ENCODE results near the gene RTL10.
A peak's percentile ranks its signal among the peaks of the same experiment; 100 is the strongest.

The RTL10 gene, protein sequence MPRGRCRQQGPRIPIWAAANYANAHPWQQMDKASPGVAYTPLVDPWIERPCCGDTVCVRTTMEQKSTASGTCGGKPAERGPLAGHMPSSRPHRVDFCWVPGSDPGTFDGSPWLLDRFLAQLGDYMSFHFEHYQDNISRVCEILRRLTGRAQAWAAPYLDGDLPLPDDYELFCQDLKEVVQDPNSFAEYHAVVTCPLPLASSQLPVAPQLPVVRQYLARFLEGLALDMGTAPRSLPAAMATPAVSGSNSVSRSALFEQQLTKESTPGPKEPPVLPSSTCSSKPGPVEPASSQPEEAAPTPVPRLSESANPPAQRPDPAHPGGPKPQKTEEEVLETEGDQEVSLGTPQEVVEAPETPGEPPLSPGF

DNA sequence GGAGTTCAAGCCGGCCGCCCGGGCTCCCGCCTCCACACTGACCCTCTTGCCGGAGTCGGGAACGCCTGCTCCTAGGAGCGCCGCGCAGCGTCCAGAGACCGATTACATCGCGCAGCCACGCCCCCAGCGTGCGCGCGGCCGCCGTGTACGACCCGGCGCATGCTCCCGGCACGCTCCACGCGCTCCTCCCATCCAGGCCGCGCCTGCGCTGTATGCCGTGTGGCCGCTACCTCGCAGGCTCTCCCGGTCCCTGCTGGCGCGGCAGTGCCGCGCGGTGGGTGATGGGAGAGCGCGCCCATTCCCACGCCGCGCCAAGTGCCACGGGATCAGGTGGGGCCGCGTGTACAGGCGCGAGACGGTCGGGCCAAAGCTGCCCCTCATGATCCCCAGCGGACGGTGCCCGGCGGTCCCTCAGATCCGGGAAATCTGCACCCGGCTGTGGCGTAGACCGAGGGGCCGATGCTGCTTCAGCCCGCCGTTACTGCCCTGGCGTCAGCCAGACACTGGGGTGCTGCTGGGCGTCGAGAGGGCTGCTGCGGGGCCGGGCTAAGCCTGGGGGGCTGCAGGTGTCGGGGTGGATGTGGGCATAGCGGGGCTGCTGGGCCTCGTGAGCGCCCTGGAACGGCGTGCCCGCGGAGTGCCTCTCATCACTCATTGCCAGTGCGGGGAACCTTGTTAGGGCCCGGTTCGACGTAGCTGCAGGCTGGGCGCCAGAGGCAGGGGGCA is at the start of gene RTL10, which contains the start of gene GNB1L:
RTL10 (minus strand) TSS at position 97 of the 726 bp plus-strand sequence. CDS start 2,613 bp downstream, outside the sequence.
GNB1L (minus strand) TSS at position 97 of the 726 bp plus-strand sequence. CDS start 33,519 bp downstream, outside the sequence.
- DNase-seq: peak; percentile 54

DNA sequence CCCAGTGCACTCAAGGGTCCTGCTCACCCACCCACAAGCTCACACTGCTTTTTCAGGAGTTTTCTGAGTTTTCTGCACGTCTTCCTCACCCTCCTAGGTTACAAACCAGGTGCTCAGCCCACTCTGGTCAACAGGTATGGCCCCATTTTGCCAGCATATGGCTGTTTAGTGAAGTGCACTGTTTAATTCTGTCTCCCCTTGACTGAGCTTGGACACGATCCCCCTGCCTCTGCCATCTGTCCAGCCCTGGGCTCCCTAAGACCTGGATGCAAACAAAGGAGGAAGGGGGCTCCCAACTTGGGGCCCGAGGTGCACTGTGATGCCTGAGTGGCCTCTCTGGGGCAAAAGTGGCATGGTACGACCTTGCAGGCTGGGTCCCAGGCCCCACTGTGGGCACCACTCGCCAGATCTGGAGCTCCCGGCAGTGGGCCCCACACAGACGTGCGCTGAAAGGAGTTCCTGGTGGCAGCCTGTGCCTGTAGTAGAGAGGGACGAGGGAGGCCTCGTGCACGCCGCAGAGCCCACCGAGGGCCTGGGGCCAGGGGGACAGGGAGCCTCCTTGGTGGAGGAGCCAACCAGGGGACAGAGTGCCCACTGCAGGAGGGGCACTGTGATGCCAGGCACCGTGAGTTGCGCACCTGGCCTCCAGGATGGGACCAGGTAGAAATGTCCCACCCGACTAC is 49.6 kb upstream of the RTL10 start:
- no peak for DNase-seq

DNA sequence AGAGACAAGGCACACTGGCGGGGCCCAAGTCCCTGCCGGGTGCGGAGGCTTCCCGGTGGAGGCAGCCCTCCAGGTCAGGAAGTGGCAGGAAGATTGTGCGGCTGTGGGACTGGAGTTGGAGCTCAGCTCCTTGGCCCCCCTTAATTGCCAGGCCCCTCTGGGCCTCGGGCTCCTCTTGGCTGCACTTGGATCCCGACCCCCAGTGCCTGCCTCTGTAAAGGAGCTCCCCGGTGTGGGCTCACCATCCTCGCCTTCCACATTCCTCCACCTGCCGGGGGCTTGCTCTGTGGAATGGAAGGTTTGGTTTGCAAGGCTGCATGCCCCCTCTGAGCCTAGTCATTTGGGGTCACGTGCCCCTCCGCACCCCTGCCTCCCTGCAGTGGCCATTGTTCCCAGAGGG is 48.8 kb upstream of the RTL10 start:
- DNase-seq: no peak

DNA sequence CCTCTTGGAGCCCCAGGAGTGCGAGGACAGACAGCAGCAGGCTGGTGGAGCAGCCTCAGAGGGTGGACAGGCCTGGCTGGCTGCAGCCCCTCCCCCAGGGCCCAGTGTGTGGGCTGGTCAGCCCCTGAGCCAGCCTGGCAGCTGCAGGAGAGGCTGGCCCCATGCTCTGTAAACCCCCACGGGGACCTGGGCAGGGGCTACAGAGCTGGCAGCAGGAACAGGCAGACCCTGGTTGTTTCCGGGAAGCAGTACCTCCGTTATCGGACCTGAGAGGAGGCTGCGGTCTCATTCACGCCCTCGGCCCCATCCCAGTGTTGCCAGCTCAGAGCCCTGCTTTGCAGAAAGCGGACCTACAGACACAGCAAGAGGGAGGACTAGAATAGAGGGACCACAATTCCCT is 48.4 kb upstream of the RTL10 start:
- DNase-seq: no peak

DNA sequence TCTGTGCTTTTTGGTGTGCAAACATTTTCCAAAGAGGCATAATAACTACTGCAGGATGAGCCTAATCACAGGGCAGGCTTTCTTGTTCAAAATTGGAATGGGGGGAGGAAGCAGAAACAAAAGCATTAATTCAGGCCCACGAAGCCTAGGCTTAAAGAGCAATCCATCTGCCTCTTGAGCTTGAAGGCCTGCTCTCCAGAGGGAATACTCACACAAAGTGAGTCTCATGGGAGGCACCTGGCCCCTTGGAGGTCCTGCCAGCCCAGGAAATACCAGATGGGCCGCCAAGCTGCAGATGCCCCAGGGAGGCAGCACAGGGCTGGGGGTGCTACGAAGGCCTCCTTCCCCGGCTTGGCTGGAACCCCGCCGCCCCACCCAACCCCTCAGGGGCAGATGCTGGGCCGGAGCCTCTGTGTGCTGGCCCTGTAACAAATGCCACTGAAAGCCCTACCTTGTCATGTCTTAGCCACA is 47.6 kb upstream of the RTL10 start:
- no peak for DNase-seq

DNA sequence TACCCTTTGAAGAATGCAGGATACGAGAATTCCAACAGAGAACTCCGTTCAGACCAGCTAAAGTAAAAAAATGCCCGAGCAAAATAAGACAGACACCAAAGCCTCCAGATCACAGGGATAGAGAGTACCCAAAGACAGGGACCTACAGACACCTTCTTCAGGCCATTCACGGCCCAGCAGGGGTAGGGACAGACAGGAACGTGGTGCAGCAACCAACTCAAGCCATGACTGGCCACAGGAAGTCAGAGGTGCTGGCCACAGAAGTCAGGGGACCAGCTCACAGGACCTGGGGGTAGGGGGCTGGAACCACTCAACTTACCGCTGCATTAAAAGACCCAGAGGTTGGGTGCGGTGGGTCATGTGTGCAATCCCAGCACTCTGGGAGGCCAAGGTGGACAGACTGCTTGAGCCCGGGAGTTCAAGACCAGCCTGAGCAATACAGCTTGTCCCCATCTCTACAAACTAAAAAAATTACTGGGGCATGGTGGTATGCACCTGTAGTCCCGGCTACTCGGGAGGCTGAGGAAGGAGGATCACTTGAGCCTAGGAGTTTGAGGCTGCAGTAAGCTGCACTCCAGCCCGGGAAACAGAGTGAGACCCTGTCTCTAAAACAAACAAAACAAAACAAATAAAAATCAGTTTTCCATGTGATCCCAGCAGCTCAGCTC is 47.0 kb upstream of the RTL10 start:
- DNase-seq: no peak

DNA sequence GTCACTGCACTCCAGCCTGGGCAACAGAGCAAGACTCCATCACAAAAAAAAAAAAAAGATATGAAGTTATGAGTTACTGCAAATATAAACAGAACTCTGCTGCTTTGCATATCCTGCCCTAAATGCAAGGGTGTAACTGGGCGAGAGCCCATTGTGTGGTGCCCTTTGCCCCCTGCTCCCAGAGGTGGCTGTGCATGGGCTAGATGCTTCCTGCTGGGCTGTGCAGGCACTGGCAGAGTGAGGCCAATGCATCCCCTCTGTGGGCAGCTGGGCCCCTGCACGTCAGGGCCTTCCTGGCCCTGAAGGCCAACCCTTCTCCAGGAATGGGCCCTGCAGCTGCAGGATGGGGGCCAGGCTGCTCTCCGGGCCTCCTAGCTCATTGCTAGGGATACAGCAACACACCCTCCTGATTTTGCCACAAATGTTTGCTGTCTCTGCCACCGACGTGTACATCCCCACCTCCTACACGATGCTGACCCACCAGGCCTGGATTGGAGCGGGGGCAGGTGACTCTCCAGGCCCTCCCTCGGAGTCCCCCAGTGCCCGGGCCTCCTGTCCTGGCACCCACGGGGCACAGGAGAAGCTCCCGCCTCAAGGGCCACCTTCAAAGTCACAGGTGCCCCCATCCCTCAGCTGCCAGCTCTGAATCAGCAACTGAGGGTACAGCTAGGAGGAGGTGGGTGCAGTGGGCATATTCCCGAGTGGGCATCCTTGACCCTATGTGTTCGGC is 46.2 kb upstream of the RTL10 start:
- no peak for DNase-seq

DNA sequence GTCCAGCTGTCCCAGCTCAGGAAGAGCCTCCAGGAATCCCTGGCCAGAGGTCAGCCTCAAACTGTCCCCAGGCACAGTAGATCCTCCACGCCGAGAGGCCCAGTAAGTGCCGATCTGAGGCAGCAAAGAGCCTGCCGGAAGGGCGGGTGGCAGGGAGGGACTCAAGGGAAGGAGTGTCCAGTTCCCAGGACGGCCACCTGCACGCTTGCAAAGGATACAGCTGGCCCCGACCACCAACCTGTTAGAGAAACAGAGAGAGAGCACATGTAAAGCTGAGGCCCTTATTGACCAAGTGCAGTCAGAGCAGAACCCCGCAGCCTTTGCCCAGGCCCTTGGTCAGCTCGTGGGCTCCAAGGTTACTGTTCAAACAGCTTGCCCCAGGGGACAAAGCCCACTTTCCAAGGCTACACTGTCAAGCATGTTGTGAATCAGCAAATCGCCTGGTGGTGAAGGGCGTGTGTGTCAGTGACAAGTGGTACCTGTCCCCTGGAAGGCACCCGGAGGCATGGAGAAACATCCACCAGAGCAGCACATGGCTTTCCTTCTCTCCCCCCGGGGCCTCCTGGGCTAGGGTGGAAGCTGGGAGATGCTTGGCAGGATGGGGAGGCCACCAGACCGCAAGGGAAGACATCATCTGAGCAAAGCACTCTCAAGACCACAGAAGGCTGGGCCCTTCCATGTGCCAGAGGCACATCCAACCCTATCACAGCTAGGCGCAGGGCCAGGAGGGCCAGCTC is 44.3 kb upstream of the RTL10 start:
- DNase-seq: no peak

DNA sequence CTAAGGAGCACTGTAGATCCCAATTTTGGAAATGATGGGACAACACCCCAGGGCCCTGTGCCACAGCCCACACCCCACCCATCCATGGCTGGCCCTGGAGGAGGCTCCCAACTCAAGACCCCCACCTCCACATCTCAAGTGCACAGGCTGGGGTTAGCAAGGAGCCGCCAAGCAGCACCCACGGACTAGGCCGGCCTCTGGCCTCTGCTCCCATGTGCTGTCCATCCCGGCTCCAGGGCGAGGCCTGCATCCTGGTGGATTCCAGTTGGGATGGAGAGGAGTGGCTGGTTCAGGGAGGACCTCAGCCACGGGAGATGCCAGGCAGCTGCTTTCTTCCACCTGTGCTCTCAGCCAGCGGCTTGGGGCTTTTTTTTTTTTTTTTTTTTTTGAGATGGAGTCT is 43.5 kb upstream of the RTL10 start:
- no peak for DNase-seq

DNA sequence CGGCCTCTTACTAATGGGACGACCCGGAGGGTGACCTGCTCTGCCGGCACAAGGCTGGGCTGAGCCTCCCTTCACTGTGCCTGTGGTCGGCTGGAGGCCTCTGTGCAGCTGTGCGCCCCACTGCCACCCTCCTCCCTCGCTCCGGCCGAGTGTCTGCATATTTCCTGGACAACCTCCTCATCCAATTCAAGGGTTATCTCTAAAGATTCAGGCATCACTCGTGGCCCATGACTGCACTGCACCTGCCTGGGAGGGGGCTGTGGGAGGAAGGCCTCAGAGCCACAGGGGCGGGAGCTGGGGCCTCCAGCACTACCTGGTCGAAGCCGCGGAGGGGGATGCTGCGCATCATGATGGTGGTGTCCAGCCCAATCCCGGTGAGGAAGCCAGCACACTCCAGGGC is 43.1 kb upstream of the RTL10 start:
- no peak for DNase-seq

DNA sequence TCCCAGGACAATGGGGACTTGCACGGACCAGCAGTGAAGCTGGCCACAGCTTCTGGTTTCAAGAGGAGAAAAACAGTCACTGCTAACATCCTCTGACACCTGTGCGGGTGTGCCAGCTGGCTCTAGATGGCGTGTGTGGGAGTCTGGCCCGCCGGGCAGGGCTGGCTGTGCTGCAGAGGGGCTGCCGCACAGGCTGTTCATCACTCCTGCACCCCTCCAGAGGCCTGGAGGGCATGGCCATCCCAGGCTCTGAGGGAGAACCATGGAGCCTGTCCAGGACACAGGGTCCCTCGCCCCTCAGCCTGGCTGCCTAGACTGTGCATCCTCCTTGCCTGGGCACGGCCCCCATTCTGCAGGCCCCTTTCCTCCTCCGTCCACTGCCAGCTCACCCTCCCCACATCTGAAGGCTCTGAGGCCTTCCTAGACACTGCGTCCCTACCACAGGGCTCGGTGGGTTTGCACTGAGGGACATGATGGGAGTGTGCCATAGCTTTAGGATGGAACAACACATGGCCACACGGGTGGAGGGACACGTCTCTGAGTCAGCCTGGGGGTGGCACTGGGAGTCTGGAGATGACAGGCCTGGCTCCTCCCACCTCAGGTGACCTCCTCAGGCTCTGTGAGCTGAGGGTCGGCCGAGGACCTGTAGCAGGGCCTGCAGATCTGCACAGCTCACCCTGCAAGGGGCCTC is 42.1 kb upstream of the RTL10 start:
- no peak for DNase-seq

DNA sequence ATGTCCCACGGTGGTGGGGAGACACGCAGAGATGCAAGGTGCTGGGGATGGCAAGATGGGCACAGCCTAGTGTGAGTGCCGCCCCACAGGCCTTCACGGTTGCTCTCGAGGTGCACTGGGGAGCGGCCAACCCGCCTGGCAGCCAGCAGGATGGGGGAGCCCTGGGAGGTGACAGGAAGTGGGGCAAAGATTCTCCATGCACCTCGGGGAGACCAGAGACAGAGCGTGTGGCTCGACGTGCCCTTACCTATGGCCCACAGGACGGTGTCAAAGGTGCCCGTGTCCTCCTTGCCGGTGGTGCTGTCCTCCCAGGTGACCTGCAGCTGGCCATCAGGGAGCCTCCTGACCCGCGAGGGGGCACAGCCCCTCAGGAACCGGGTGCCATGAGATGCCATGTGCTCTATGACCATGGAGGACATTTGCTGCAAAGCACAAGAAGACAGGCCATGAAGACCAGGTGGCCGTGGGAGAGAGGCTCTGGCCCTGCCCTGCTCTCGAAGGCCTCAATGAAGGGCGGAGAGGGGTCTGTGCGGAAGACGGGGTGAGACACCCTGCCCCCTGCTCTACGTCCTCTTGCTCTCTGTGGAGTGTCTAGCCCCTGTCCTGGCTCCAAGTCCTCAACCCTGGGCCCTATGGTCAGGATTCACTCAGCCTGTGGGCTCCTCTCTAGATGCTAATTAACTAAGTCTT is 40.6 kb upstream of the RTL10 start:
- DNase-seq: no peak

DNA sequence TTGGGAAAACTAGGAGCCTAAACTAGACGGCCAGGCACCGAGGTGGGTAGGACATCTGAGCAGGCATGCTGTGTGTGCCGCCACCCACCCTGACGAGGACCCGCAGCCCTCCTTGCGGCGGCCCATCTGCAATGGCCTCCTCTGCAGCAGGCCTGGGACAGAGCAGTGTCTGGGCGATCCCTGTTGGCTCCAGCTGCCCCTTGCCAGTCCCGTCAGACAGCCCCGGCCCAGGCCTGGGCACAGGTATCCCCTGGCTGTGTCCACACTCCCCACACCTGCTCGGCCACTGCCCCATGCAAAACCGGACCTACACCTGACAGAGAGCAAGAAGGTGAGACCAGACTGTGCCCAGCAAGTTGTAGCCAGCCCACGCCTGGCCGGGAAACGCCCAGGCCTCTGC is 38.7 kb upstream of the RTL10 start:
- no peak for DNase-seq

DNA sequence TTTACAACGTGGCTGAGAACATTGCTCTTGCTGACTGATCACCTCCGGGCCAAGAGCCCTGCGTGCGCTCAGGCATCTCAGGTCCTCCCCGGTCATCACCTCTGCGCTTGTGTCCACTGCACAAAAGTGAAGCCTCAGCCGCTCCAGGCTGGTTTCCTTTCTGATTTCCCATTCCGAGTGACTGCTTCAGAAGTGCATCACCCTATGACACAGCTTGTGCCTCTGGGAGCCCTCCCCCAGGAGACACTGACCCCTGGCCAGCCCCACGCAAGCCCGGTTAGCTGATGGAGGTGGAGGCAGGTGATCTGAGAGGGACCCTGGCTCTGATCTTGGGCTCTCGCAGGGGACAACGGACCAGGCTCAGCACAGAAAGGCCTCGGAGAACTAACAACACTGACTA is 38.3 kb upstream of the RTL10 start:
- DNase-seq: no peak

DNA sequence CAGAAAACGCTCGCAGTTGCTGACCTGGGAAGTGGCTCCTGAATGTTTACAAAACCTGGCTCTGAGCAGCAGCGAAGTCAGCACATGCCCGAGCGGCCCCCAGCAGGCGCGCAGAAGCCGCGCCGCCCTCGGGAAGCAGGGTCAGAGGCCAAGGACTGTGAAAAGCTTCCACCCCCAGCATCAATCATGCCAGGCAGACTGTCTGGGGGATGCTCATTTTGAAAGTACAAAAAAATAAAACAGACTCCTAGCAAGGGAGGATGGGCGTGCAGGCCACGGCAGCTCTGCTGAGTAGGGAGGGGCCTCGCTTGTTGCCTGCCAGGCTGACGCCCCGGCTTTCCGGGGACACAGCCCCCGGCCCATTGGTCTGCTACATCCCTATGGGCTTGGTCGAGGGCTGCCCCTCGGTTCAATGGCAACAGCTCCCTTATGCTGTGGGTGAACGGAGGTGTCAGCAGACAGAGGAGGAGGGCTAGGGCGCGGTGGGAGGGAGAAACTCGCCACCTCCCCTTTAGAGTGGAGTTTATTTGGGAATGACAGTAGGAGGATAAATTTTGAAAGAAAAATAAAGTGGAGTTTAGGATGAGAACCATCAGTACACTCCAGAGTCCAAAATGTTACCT is 37.7 kb upstream of the RTL10 start:
- DNase-seq: no peak

DNA sequence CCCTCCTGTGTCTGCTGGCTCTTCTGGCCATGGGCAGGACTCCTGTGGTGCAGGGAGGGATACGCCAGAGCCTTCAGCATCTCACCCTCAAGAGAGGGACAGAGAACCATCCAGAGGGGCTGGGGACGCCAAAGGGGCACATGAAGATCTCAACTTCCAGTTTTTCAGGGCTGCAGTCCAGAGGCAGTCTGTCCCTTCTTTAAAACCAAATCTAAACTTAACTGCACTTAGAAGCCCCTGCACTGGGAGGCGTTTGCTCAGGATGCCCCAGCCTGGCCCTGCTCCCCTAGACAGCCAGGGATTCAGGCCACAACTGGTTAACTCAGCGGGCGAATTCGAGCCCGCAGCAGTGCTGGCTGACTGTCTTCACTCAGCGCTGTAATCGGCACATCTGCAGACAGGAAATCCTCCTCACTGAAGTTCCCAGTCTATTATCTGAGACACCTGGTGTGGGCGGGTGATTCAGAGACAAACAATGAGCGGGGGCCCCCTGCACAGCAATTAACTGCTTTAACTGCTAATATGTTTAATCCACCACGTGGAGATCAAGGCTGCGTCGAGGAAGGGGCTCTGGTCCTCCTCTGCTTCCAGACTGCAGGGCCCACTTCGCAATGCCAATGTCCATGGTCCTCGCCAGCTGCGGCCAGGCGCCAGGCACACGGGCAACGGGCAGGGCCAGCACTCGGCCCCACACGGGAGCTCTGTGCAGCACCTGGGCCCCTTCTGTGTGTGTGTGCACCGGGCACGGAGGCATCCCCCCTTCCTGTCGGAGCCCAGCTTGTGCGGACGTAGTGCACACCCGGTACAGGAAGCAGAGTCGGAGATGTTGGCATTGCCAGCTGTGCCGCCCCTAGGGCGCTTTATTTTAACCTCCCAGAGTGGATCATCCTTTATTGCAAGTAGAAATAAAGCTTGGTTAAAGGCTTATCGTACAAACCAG is 36.9 kb upstream of the RTL10 start:
- DNase-seq: no peak

DNA sequence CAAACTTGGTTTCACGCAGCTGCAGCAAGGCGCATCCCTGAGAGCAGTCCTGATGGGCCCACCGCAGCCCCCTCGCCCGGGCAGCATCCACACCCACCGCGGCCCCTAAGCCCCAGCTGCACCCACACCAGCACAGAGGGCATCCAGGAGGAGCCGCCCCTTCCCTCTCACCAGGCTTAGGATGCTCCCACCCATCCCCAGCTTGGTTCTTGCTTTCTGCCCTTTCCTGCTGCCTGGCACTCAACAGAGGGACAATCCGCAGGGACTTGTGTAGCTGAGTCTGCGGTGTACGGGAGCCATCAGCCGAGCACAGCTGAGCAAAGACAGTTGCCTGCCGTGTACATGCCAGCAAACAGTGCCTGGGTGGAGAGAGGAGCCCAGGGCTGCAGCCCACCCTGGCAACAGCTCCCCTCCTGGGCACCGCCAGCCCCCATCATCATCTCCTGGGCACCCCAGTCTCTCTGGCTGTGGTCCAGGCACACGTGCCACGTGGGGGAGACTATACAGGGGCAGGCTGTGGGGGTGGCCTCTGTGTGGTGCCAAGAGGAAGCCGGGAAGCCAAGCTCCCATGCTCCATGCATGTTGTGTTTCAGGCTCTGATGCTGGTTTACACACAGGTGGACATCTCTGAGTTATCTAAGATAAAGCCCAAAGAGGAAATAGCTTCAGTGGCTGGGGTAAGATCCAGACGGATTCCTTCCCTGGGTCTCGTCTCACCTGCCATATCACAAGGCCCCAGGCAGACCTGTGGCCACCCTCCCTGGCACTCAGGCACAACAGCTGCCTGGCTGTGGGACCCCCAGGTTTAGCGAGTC is 36.0 kb upstream of the RTL10 start:
- no peak for DNase-seq

DNA sequence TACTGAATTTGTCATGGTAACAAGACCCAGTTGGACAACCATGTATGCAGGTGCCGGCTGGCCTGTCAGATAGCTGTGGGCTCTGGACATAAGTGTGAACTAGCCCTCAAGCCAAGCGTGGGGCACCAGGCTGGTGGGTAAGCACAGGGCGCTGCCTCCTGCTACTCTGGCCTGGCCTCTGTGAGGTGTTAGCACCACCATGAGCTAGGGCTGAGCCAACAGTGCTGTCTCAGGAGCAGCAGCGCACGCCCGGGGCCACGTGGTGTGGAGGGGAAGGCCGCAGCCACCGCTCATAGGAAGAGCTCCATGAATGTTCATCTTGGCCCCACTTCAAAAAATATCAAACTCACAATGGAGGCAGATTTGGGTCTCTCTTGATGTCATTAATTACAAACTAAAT is 35.3 kb upstream of the RTL10 start:
- no peak for DNase-seq

All from SIG-M5 (cell line).